Measurements from ENCODE around the gene TMEM273.

- TF ChIP-seq CTCF (IDR thresholded peaks at IDR 0.05; ENCODE audit: low read depth, low read length) (no peak), EZH2phosphoT487 (IDR thresholded peaks at IDR 0.05; ENCODE audit: low read depth) (no peak)
Observed at GRCh38 chr10:49132362-49132737, 55.8 kb downstream of the TMEM273 start.
